NCI-H128 (cell line): ENCODE results near the gene PRTG.
"Not testable (repeated sequence)": the region's sequence is repeated elsewhere in the genome, so short reads cannot be mapped to it uniquely, and the experiment has no call there.

Experiments
- DNase-seq: peaks from one replicate; lab custom pipeline; 2025; ENCODE audit not compliant: unreplicated experiment; lab: John Stamatoyannopoulos, UW

Gene PRTG

DNA sequence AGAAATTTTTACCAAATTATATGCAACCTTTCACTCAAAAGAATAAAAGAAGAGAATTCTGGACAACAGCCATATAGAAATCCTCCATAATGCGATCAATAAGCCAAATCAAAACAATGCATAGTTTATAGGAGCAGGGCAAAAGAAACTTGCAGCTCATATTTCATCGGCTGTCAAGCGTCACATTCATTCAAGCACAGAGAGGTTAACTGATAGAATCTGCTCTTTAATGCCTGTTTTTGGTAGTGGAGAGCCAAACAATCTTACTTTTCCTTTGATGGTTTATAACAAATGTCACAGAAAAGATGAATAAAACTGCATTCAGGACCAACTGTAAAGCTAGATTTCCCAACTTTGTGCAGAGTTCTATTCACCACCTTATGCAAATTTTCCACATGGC, 35.4 kb downstream of the PRTG start:
- no peak for DNase-seq

DNA sequence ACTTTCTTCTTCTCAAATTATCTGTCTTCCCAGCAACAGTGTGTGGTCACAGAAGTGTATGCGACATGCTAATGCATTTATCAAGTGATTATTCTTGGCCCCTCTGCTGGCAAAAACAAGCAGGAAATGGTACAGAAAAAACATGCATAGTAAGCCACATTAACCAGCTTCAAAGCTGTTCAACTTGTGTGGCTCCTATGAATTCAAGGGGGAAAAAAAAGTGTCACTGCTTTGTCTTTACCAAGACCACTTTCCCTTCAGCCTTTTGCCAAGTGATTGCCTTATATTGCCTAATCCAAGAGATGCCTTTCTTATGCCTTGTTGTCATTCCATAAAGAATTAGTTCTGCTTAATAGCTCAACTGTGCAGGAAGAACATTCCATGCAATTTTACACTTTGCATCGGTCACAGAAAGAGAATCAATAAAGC, 39.1 kb downstream of the PRTG start:
- DNase-seq, result no peak

DNA sequence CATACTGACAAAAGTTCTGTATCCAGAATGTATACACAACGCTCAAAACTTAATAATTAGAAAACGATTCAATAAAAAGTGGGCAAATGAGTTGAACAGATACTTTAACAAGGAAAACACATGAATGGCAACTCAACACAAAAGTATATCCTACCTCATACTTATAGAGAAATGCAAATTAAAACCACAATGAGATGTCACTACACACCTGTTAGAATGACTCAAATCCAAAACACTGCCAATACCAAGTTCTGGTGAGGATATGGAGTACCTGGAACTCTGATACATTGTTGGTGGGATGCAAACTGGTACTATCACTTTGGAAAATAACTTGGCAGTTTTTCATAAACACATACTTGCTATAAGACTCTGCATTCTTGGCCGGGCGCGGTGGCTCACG, 42.1 kb downstream of the PRTG start:
- DNase-seq, result no peak

DNA sequence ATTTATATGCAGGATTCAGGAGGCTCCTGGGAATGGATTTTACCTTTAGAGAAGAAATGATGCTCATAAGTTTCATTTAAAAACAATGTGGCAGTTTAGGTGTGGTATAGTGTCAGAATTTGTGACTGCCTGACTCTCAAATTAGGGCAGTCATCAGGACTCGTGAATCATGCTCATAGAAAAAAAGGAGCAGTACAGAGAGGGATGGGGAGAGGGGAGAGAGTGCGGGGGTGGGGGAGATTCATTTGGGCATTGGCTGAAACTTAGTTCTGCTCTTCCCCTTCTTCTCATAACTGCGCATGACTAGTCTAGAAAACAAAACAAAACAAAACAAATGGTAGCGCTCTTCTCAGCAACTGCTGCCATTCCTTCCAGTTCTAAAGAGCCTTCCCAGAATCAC, 44.3 kb downstream of the PRTG start:
- DNase-seq, result no peak

DNA sequence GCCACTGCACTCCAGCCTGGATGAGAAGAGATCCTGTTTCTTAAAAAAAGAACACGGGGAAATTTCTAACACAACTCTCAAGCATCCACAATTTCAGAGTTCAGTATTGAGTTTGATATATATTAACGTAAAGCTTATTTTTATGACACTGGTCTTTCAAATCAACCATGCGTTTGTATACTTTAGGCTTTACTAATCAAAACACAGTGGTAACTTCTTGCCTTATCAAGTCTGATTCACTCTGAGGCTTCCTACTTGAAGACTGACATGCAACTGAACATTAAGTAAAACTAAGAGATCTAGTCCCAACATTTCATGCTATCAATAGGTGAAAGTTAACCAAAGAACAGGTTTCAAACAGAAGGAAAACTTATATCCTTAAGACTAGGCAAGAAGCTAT, 46.7 kb downstream of the PRTG start:
- no peak for DNase-seq

DNA sequence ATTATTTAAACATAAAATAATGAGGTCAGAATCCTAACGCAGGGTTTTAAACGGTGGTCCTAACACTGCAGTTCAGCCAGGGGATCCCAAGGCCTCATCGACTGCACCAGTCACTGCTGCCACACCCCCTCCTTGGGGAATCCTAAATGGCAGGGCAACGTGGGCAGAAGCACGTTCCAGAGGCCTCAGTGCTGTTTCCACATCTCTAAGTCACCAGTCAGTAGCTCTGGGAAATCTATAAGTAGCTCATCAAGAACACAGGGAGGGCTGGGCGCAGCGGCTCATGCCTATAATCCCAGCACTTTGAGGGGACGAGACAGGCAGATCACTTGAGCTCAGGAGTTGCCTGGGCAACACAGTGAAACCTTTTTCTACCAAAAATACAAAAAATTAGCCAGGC, 47.5 kb downstream of the PRTG start:
- DNase-seq, result no peak

DNA sequence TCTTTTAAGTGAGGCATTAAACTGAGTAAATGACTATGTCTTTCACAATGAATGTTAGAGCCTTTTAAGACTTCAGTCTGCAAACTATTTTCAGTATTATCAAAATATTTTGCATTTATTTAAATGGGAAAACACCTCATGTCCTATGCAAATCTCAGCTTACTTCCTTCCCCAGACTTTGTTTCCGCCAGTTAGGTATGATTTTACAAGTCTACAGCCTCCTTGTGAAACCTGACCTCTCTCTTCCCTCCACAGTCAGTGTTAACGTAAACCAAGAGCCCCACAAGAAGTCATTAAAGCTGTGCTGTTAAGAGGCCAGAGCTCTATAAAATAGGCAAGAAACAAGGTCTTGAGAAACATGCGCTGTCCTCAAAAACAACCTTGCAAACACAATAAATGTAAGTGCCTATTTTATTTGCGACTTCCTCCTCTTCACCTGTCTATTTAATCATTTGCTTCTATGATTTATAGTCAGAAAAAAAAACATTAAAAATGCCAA, 48.3 kb downstream of the PRTG start:
- no peak for DNase-seq

DNA sequence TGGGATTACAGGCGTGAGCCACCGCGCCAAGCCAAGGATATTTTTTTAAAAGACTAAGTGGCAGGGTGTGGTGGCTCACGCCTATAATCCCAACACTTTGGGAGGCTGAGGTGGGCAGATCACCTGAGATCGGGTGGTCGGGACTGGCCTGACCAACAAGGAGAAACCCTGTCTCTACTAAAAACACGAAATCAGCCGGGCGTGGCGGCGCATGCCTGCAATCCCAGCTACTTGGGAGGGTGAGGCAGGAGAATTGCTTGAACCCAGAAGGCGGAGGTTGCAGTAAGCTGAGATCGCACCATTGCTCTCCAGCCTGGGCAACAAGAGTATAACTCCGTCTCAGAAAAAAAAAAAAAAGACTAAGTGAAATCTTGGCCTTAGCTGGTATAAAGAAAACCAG, 49.8 kb downstream of the PRTG start:
- DNase-seq, result not testable (repeated sequence)

DNA sequence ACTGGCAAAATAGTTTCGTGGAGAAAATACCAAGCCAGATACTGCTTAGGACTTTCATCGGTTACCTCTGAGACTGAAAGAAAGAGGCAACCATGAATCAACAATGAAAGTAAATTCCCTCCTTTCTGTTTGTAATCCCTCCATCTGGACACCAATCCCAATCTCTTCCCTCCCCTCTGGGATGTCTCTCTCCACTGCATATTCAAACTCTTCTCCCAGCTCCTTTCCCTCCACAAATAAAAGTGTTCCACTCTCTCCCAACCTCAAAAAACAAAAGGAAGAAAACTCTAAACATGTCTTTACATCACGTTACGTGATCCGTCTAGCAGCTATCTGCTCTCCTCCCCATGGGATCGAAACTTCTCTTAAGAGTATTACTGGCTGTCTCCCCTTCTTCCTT, 55.2 kb downstream of the PRTG start:
- no peak for DNase-seq

DNA sequence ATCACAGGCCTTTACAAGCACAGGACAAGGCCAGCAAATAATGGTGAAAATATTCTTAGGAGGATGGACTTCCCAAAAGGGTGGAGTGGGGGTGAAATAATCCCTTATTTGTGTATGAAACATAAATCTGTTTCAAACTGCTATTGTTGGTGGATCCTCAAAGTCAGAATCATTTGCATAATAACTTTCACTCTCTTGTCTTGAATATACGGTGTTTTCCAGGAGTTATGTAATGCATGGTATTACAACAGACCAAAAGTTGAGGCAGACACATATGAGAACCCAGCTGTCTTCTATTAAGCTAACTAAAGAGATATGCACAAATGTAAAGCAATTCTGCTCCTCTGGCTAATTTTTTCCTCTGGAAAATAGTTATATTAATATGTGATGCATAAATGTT, 57.7 kb downstream of the PRTG start:
- no peak for DNase-seq

DNA sequence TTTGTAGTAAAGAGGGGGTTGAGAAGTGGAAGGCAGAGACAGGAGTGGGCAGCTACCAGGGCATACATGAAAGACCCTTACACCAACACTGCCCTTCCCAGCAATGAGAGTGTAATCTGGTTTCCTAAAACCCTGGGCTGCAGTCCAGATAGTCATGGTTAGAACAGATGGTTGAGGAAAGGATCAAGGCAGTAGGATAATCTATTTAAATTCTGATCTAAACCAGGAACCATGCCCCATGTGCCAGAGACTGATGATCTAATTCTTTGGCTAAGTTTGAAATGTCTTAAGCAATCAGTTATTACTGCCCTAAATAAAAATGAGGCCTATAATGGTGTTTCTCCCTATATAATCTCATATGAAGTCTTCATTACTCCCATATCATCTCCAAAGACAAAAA, 59.6 kb downstream of the PRTG start:
- no peak for DNase-seq

DNA sequence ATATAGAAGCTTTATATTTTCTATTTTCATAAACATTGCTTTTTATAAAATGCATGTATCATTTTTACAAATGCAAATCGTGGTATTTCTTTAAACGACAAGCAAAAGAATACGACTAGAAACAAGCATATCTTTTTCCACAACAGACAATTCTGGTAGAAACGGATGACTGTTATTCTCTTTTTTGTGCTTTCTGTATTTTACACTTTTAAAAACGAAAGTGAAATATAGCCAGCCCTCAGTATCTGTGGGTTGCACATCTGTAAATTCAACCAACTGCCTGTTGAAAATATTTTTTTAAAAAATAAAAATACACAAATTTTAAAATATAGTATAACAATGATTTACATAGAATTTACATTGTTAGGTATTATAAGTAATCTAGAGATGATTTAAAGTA, 61.3 kb downstream of the PRTG start:
- DNase-seq, result no peak

DNA sequence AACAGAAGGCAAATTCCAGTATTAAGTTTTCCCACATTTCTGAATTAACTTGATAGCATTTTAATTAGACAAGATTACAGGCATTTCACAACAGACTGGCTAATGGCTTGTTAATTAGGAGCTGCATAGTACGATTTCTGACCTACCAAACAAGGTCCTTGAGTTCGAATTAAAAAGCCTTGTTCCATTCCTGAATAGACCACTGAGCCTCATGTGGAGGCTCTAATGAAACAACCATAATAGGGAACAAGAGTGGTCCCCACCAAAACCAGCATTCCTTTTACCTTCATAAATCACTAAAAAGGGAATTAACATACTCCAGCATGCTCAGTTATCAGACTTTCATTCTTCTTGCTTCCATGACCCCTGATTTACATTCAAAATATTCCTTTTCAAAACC, 66.4 kb downstream of the PRTG start:
- DNase-seq, result no peak

DNA sequence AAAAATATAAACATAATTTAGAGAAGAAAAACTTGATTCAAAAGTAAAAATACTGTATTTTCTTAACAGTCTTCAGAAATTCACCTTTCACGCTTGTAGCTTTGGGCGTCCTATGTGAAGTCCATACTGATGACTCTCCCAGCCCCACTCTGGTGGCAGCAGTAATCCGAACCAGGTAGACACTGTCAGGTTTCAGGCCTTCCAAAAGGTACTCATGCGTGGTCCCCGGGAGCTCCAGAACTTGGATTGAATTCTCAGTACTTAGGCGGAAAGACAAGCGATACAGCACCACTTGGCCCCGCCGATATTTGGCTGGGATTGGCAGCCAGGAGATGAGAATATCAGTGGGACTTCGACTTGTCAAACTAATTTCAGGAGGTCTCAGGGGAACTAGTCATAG, 69.7 kb downstream of the PRTG start:
- DNase-seq, result no peak

DNA sequence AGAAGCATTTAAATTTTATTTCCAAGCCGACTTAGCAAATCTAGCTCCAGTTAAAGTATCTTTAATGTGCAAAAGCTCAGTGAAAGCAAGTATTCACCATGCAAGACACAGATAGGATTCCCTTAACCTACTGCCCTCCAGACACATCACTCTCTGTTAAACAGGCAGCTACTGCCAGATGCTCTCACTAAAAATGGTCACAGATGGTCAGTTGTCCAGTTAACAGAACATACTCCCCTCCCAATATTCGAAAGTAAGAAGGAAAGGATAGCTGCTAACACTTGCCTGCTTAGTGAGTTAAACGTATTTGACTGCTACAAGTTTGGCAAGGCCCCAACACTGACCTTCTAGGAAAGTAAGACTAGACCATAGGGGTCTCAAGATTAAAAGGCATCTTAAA, 73.7 kb downstream of the PRTG start:
- DNase-seq, result no peak

DNA sequence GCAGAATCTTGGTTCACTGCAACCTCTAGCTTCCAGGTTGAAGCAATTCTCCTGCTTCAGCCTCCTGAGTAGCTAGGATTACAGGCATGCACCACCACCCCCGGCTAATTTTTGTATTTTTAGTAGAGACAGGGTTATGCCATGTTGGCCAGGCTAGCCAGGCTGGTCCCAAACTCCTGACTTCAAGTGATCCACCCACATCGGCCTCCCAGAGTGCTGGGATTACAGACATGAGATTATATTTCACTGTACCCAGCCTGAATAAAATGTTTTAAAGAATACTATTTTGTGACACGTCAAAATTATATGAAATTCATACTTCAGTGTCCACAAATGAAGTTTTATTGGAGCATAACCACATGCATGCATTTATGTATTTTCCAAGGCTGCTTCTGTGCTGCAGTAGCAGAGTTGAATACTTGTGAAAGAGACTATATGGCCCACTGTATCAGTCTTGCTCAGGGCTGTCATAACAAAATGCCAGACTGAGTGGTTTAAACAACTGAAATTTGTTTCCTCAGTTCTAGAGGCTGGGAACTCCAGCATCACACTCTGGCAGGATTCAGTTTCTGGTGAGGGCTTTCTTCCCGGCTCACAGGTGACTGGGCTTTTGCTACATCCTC, 77.2 kb downstream of the PRTG start:
- DNase-seq, result no peak

DNA sequence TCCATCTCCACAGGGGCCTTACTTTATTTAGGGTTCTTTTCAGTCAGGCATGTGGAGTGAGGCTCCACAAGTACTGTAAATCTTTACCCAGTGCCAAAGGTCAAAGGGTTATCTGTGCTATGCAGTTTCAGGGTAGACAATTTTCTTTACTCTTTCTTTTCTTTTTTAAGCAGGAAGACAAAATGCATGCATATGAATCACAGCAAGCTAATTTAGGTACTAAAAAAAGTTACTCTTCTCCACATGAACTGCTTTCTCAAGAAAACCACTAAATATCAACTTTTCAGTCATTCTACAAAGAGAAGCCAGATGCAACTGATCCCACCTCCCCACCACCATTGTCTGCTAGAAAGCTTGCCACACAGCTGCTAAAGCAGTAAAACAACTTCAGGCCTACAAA, 81.5 kb downstream of the PRTG start:
- DNase-seq, result no peak

DNA sequence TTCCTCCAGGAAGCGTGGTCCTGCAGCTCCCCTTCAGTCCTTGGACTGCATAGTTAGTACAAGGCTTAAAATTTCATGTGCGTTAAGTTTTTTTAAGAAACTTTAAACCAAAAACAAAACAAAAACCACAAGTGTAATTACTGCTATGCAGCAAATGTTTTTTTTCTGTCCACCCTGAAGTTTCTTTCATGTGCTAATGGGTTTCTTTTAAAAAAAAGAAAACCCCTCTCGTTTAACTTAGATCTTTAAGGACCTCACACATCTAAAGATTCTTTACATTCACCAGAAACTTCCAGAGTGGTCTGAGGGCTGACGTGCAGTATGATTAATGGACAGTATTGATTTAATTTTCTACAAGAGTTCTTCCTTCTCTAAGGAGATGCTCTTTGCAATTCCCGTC, 82.8 kb downstream of the PRTG start:
- no peak for DNase-seq

DNA sequence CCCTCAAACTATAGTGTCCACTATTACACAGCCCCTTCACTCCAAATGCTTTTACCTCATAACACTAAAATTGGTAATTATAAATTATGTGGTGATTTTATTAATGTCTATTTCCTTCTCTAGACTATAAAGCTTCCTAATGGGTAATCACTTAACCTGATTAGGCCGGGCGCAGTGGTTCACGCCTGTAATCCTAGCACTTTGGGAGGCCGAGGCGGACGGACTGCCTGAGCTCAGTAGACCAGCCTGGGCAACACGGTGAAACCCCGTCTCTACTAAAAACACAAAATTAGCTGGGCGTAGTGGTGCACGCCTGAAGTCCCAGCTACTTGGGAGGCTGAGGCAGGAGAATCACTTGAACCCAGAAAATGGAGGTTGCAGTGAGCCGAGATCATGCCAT, 83.5 kb downstream of the PRTG start:
- no peak for DNase-seq

DNA sequence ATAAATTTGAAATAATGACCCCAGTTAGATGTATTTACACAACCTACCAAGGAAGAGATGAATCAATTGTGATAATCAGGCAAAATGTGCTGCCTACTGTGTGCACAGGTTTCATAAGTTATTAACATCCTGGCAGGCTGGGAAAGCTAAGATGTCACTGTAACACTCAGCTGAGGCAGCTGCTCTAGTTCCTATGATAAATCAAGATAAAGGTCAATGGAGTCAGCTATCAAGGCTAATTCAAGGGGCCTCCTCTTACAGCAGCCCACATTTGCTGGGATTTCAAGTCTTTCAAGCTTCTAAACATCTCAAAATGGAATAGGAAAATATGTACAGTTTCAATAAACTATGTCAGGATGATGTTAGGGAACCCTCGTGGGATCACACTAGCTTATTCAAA, 84.1 kb downstream of the PRTG start:
- DNase-seq, result no peak

DNA sequence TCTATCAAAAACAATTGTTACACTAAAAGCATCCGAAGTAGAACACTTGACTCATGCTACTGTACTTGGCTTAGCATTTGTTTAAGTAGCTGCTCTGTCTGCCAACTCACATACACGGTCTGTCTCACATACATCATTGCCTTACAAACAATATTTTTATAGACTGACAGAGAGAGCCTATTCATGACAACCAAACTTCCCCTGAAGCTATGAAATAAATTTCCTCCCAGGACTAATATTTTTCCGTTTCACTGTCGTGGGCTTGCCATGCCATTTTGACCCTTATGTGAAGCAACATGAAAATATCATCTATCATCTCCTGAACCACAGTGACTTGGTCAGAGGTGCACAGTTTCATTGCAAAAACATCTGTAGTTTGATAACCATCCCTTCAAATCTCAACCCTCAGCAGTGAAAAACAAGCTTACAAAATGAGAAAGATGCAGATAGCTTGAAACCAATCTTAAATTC, 88.4 kb downstream of the PRTG start:
- no peak for DNase-seq

DNA sequence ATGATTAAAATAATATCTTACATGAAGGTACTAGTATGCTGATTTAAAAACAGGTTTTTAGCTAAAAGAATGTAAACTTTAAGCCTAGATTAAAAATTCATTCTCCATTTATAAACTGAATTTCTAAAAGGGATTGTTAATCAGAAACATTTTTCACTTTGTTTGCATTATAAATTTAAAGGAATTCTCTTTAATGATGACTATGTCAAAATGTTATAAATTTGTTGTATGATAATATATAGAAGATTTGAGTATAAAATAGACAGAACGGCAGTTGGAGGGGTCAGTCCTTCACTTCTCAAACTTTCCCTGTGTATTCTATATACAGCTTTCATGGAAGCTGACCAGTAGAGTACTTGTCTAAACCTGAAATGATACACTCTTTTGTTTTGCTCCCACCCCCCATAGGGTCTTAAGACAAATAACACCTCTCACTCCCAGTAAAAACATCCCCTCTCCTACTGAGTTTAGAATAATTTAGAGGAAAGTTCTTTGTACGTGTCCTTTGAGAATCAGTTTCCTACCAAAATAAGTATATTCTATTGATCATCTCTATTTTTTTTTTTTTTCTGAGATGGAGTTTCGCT, 90.0 kb downstream of the PRTG start:
- DNase-seq, result no peak

DNA sequence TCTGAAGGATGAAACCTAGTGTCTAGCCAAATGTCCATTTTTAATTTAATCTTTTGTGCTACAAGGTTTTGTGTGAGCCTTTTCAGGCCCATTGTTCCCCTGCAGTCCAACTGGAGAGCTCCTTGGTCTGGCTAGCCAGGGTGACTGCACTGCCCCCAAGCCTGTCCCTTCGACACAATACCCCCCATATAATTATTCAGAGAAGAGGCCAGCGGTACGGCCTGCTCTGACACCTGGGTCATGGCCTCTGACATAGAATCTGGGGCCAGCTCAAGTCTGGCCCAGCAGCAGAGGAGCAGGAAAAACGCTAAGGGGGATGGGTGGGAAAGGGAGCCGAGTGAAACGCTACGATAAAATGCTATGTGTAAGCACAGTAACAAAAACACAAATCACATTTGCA, 90.6 kb downstream of the PRTG start:
- no peak for DNase-seq
